SHP77 treated with DMSO at 0.1 percent for 48 hours (cell line): Measurements from ENCODE around the gene ZNF519.
"Not testable (repeated sequence)": the region's sequence is repeated elsewhere in the genome, so short reads cannot be mapped to it uniquely, and the experiment has no call there.

Experiments used
- DNase-seq: peaks from one replicate; lab custom pipeline; 2025; lab: John Stamatoyannopoulos, UW

ZNF519 gene

GRCh38 chr18:14147935-14148865, 16.0 kb upstream of the ZNF519 start:
- not testable (repeated sequence) for DNase-seq

GRCh38 chr18:14146771-14147170, 14.5 kb upstream of the ZNF519 start:
- DNase-seq = not testable (repeated sequence)

- not testable (repeated sequence) for DNase-seq
Observed at GRCh38 chr18:14145581-14146338, 13.5 kb upstream of the ZNF519 start.

- DNase-seq = not testable (repeated sequence)
Observed at GRCh38 chr18:14145021-14145420, 12.8 kb upstream of the ZNF519 start.

- no peak for DNase-seq
Observed at GRCh38 chr18:14144628-14144895, 12.3 kb upstream of the ZNF519 start.

- not testable (repeated sequence) for DNase-seq
Observed at GRCh38 chr18:14143871-14144627, 11.8 kb upstream of the ZNF519 start.

- not testable (repeated sequence) for DNase-seq
Observed at GRCh38 chr18:14143396-14143795, 11.2 kb upstream of the ZNF519 start.

- DNase-seq = not testable (repeated sequence)
Observed at GRCh38 chr18:14142177-14142576, 9.9 kb upstream of the ZNF519 start.

GRCh38 chr18:14139583-14139982, 7.3 kb upstream of the ZNF519 start:
- DNase-seq = not testable (repeated sequence)

- not testable (repeated sequence) for DNase-seq
Observed at GRCh38 chr18:14137971-14138370, 5.7 kb upstream of the ZNF519 start.

GRCh38 chr18:14131696-14132270, 452 bp downstream of the ZNF519 start:
- DNase-seq = not testable (repeated sequence)

- not testable (repeated sequence) for DNase-seq
Observed at GRCh38 chr18:14130804-14131203, 1.4 kb downstream of the ZNF519 start.

GRCh38 chr18:14124689-14125088, 7.5 kb downstream of the ZNF519 start:
- no peak for DNase-seq

- DNase-seq = no peak
Observed at GRCh38 chr18:14122097-14122496, 10.1 kb downstream of the ZNF519 start.

GRCh38 chr18:14120926-14121325, 11.3 kb downstream of the ZNF519 start:
- no peak for DNase-seq

GRCh38 chr18:14117606-14118005, 14.6 kb downstream of the ZNF519 start:
- no peak for DNase-seq

GRCh38 chr18:14106906-14107305, 25.3 kb downstream of the ZNF519 start:
- no peak for DNase-seq

- no peak for DNase-seq
Observed at GRCh38 chr18:14104906-14105748, 27.1 kb downstream of the ZNF519 start.

GRCh38 chr18:14104201-14104600, 28.0 kb downstream of the ZNF519 start:
- DNase-seq = no peak

GRCh38 chr18:14100503-14101286, 31.5 kb downstream of the ZNF519 start:
- DNase-seq = no peak
